SK-N-SH (cell line): ENCODE measurements around the gene TFDP2.

Experiments used
- CHD2 ChIP-seq: fragments of 150-350 bp; IDR thresholded peaks from 2 replicates; pipeline ENCODE4 v1.6.1; 2018; ENCODE audit warnings: low read length; ENCODE audit not compliant: partially characterized antibody
- EZH2phosphoT487 ChIP-seq: fragments of 200-600 bp; sonication (generic); IDR thresholded peaks from 2 replicates; pipeline ENCODE4 v1.6.1; 2017; ENCODE audit warnings: low read depth, mixed run types, mild to moderate bottlenecking, antibody characterized with exemption, moderate library complexity, borderline replicate concordance
- JUND ChIP-seq: IDR thresholded peaks from 2 replicates; pipeline ENCODE4 v1.4.0; 2012
- MEF2A ChIP-seq: IDR thresholded peaks from 2 replicates; pipeline ENCODE4 v1.4.0; 2012; ENCODE audit warnings: low read depth, borderline replicate concordance
- POLR2AphosphoS5 ChIP-seq: IDR thresholded peaks from 2 replicates; pipeline ENCODE4 v1.6.1; 2012; ENCODE audit warnings: low read depth, low read length
- TAF1 ChIP-seq: IDR thresholded peaks from 2 replicates; pipeline ENCODE4 v1.6.1; 2012; ENCODE audit warnings: low read depth, mild to moderate bottlenecking, low read length, moderate library complexity, borderline replicate concordance
- TF ChIP-seq, protein P1 (sequence below): fragments of 200-600 bp; sonication (generic); IDR thresholded peaks from 2 replicates; pipeline ENCODE4 v1.6.1; 2017; ENCODE audit warnings: antibody characterized with exemption, mild to moderate bottlenecking, moderate library complexity
- TF ChIP-seq, protein P2 (sequence below): IDR thresholded peaks from 2 replicates; pipeline ENCODE4 v1.6.1; 2012; ENCODE audit warnings: mild to moderate bottlenecking, low read depth, low read length, moderate library complexity
- TF ChIP-seq, protein P3 (sequence below): IDR thresholded peaks from 2 replicates; pipeline ENCODE4 v1.4.0; 2012; ENCODE audit warnings: low read depth

DNA sequence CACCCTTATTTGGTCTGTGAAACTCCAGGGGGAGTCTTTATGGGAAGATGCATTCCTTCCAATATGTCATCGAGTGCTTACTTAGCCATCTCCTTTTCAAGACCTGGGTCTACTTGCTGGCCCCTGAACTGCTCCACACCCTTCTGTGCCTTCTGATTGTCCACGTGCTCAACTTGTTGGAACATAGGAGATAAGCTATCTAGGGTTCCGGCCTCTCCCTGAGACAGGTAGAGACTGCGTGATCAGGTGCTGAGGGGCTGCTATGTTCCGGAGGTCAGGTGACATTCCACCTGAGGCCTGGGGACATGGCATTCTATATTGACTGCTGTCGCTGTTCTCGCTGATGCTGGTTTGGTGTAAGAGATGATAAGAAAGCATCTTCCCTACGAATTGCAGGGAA is 207.3 kb downstream of the TFDP2 start:
- TF ChIP-seq MEF2A (no peak), EZH2phosphoT487 (no peak), CHD2 (no peak), JUND (no peak), POLR2AphosphoS5 (no peak), TAF1 (no peak)
- TF ChIP-seq, protein P1, sequence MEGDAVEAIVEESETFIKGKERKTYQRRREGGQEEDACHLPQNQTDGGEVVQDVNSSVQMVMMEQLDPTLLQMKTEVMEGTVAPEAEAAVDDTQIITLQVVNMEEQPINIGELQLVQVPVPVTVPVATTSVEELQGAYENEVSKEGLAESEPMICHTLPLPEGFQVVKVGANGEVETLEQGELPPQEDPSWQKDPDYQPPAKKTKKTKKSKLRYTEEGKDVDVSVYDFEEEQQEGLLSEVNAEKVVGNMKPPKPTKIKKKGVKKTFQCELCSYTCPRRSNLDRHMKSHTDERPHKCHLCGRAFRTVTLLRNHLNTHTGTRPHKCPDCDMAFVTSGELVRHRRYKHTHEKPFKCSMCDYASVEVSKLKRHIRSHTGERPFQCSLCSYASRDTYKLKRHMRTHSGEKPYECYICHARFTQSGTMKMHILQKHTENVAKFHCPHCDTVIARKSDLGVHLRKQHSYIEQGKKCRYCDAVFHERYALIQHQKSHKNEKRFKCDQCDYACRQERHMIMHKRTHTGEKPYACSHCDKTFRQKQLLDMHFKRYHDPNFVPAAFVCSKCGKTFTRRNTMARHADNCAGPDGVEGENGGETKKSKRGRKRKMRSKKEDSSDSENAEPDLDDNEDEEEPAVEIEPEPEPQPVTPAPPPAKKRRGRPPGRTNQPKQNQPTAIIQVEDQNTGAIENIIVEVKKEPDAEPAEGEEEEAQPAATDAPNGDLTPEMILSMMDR = no peak
- TF ChIP-seq, protein P2, sequence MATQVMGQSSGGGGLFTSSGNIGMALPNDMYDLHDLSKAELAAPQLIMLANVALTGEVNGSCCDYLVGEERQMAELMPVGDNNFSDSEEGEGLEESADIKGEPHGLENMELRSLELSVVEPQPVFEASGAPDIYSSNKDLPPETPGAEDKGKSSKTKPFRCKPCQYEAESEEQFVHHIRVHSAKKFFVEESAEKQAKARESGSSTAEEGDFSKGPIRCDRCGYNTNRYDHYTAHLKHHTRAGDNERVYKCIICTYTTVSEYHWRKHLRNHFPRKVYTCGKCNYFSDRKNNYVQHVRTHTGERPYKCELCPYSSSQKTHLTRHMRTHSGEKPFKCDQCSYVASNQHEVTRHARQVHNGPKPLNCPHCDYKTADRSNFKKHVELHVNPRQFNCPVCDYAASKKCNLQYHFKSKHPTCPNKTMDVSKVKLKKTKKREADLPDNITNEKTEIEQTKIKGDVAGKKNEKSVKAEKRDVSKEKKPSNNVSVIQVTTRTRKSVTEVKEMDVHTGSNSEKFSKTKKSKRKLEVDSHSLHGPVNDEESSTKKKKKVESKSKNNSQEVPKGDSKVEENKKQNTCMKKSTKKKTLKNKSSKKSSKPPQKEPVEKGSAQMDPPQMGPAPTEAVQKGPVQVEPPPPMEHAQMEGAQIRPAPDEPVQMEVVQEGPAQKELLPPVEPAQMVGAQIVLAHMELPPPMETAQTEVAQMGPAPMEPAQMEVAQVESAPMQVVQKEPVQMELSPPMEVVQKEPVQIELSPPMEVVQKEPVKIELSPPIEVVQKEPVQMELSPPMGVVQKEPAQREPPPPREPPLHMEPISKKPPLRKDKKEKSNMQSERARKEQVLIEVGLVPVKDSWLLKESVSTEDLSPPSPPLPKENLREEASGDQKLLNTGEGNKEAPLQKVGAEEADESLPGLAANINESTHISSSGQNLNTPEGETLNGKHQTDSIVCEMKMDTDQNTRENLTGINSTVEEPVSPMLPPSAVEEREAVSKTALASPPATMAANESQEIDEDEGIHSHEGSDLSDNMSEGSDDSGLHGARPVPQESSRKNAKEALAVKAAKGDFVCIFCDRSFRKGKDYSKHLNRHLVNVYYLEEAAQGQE = no peak
- TF ChIP-seq, protein P3, sequence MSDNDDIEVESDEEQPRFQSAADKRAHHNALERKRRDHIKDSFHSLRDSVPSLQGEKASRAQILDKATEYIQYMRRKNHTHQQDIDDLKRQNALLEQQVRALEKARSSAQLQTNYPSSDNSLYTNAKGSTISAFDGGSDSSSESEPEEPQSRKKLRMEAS = no peak
